Natural killer cell treated with Interleukin-12 subunit alpha and Interleukin-12 subunit beta and Interleukin-15 and Interleukin-18, amount 100 ng/mL, for 72 hours (primary cell): ENCODE measurements around the gene IGSF3. TPM values are rescaled to one million over a fixed set of nuclear protein-coding genes. Genes with fewer than 3 reads are reported as not detected.
"Not testable (repeated sequence)": the region's sequence is repeated elsewhere in the genome, so short reads cannot be mapped to it uniquely, and the experiment has no call there.

Experiments
- ATAC-seq, 2 donors: fragments of 150-1000 bp; cut with Tn5 transposase in 1 of 2; sonication (Bioruptor Pico), chemical (Tn5 transposase) in 1 of 2; 2 replicates each; pipeline ENCODE4 v1.10.0; 2021
- DNase-seq: peaks from one replicate; pipeline ENCODE4 v3.0.0; 2022; ENCODE audit warnings: low spot score
- H3K27ac Mint-ChIP-seq, 2 donors: 1 replicate in 1 of 2; 2 replicates in 1 of 2; pipeline ENCODE4 v1.8.0; 2022; ENCODE audit warnings: mixed read lengths in 2 of 2, mild to moderate bottlenecking in 1 of 2, moderate library complexity in 1 of 2
- H3K27me3 Mint-ChIP-seq, 2 donors: 1 replicate in 1 of 2; 2 replicates in 1 of 2; pipeline ENCODE4 v1.8.0; 2022; ENCODE audit warnings: mixed read lengths in 2 of 2
- H3K36me3 Mint-ChIP-seq: one replicate; pipeline ENCODE4 v1.8.0; 2022; ENCODE audit warnings: mixed read lengths
- H3K4me1 Mint-ChIP-seq, 2 donors: 1 replicate in 1 of 2; 2 replicates in 1 of 2; pipeline ENCODE4 v1.8.0; 2022; ENCODE audit warnings: low read depth in 2 of 2, mixed read lengths in 2 of 2, mild to moderate bottlenecking in 1 of 2
- H3K4me3 Mint-ChIP-seq: one replicate; pipeline ENCODE4 v1.8.0; 2022; ENCODE audit warnings: mixed read lengths
- H3K9me3 Mint-ChIP-seq: 2 replicates; pipeline ENCODE4 v1.8.0; 2022; ENCODE audit warnings: mixed read lengths
- total RNA-seq, 2 donors: library from RNA; stranded (reverse); gene quantifications; one replicate each; pipeline ENCODE4 v1.2.3, GENCODE V29; 2022

Gene IGSF3
- total RNA-seq, 2 donors from 2014 or later, result 0.24 to 0.36 TPM

- DNase-seq, result no peak
- Mint-ChIP-seq H3K4me1 (no peaks in the 10 kb centered on the region), H3K27me3 (peaks cover 30 to 55% of the 10 kb centered on the region in 2 donors)
Measured at GRCh38 chr1:116664366-116664977, 3.1 kb downstream of the IGSF3 start.

GRCh38 chr1:116663821-116664220 is 3.7 kb downstream of the IGSF3 start:
- Mint-ChIP-seq H3K27ac (no peak overlapping the region), H3K9me3 (no peaks in the 10 kb centered on the region), H3K4me1 (no peaks in the 10 kb centered on the region), H3K4me3 (no peak overlapping the region), H3K27me3 (peaks cover 30 to 52% of the 10 kb centered on the region in 2 donors), H3K36me3 (no peaks in the 10 kb centered on the region)
- DNase-seq (no peak), ATAC-seq (no peak)

More at GRCh38 chr1:116664366-116664977, 3.1 kb downstream of the IGSF3 start:
- Mint-ChIP-seq H3K27ac (no peak overlapping the region), H3K4me3 (no peak overlapping the region), H3K9me3 (no peaks in the 10 kb centered on the region), H3K36me3 (no peaks in the 10 kb centered on the region)
- ATAC-seq, result no peak

- peaks cover 30 to 44% of the 10 kb centered on the region in 2 donors for H3K27me3 Mint-ChIP-seq
- H3K27ac Mint-ChIP-seq, result no peak overlapping the region
- no peak overlapping the region for H3K4me3 Mint-ChIP-seq
- no peaks in the 10 kb centered on the region for H3K4me1 Mint-ChIP-seq
- H3K36me3 Mint-ChIP-seq, result no peaks in the 10 kb centered on the region
- H3K9me3 Mint-ChIP-seq, result no peaks in the 10 kb centered on the region
- DNase-seq (no peak), ATAC-seq (no peak)
Measured at GRCh38 chr1:116661633-116662032, 5.9 kb downstream of the IGSF3 start.

GRCh38 chr1:116658645-116659044 is 8.9 kb downstream of the IGSF3 start:
- ATAC-seq, H3K27ac Mint-ChIP-seq, H3K4me3 Mint-ChIP-seq, H3K4me1 Mint-ChIP-seq, DNase-seq, H3K36me3 Mint-ChIP-seq, H3K9me3 Mint-ChIP-seq: not testable (repeated sequence)
- H3K27me3 Mint-ChIP-seq, result peaks cover 17 to 27% of the 10 kb centered on the region in 2 donors

GRCh38 chr1:116657836-116658235 is 9.7 kb downstream of the IGSF3 start:
- DNase-seq, H3K9me3 Mint-ChIP-seq, H3K27ac Mint-ChIP-seq, ATAC-seq, H3K4me1 Mint-ChIP-seq, H3K36me3 Mint-ChIP-seq, H3K4me3 Mint-ChIP-seq: not testable (repeated sequence)
- H3K27me3 Mint-ChIP-seq, result peaks cover 19 to 24% of the 10 kb centered on the region in 2 donors

- ATAC-seq (no peak), DNase-seq (no peak)
- Mint-ChIP-seq H3K4me3 (no peak overlapping the region), H3K27me3 (peaks cover 28 to 40% of the 10 kb centered on the region in 2 donors), H3K27ac (no peak overlapping the region), H3K36me3 (no peaks in the 10 kb centered on the region), H3K9me3 (no peaks in the 10 kb centered on the region), H3K4me1 (no peaks in the 10 kb centered on the region)
Measured at GRCh38 chr1:116654351-116654750, 13.2 kb downstream of the IGSF3 start.

- H3K27ac Mint-ChIP-seq, H3K36me3 Mint-ChIP-seq, DNase-seq, H3K4me3 Mint-ChIP-seq, ATAC-seq, H3K9me3 Mint-ChIP-seq, H3K4me1 Mint-ChIP-seq: not testable (repeated sequence)
- H3K27me3 Mint-ChIP-seq, result peaks cover 31 to 47% of the 10 kb centered on the region in 2 donors
Measured at GRCh38 chr1:116652598-116652997, 14.9 kb downstream of the IGSF3 start.

GRCh38 chr1:116650781-116651180 is 16.8 kb downstream of the IGSF3 start:
- H3K36me3 Mint-ChIP-seq, DNase-seq: not testable (repeated sequence)

GRCh38 chr1:116649041-116649440 is 18.5 kb downstream of the IGSF3 start:
- not testable (repeated sequence) for ATAC-seq, H3K4me3 Mint-ChIP-seq, H3K36me3 Mint-ChIP-seq, H3K27ac Mint-ChIP-seq, DNase-seq, H3K4me1 Mint-ChIP-seq, H3K9me3 Mint-ChIP-seq
- peaks cover 28 to 50% of the 10 kb centered on the region in 2 donors for H3K27me3 Mint-ChIP-seq

More at GRCh38 chr1:116650781-116651180, 16.8 kb downstream of the IGSF3 start:
- not testable (repeated sequence) for H3K4me3 Mint-ChIP-seq, H3K27ac Mint-ChIP-seq, H3K4me1 Mint-ChIP-seq, ATAC-seq, H3K9me3 Mint-ChIP-seq
- H3K27me3 Mint-ChIP-seq, result peaks cover 31 to 57% of the 10 kb centered on the region in 2 donors

GRCh38 chr1:116648325-116648724 is 19.2 kb downstream of the IGSF3 start:
- not testable (repeated sequence) for H3K4me1 Mint-ChIP-seq, H3K4me3 Mint-ChIP-seq, DNase-seq, ATAC-seq, H3K36me3 Mint-ChIP-seq, H3K27ac Mint-ChIP-seq, H3K9me3 Mint-ChIP-seq
- peaks cover 26 to 50% of the 10 kb centered on the region in 2 donors for H3K27me3 Mint-ChIP-seq

- H3K27me3 Mint-ChIP-seq, result peaks cover 21 to 42% of the 10 kb centered on the region in 2 donors
- H3K36me3 Mint-ChIP-seq, DNase-seq, H3K4me3 Mint-ChIP-seq, H3K27ac Mint-ChIP-seq, H3K9me3 Mint-ChIP-seq, H3K4me1 Mint-ChIP-seq, ATAC-seq: not testable (repeated sequence)
Measured at GRCh38 chr1:116647186-116647585, 20.3 kb downstream of the IGSF3 start.

GRCh38 chr1:116646673-116647170 is 20.8 kb downstream of the IGSF3 start:
- peaks cover 21 to 40% of the 10 kb centered on the region in 2 donors for H3K27me3 Mint-ChIP-seq
- H3K4me3 Mint-ChIP-seq, H3K36me3 Mint-ChIP-seq, DNase-seq, ATAC-seq, H3K4me1 Mint-ChIP-seq, H3K9me3 Mint-ChIP-seq, H3K27ac Mint-ChIP-seq: not testable (repeated sequence)

- ATAC-seq, DNase-seq: not testable (repeated sequence)
Measured at GRCh38 chr1:116645802-116646672, 21.5 kb downstream of the IGSF3 start.

GRCh38 chr1:116644993-116645392 is 22.5 kb downstream of the IGSF3 start:
- not testable (repeated sequence) for H3K36me3 Mint-ChIP-seq, H3K4me3 Mint-ChIP-seq, ATAC-seq, H3K4me1 Mint-ChIP-seq, H3K27ac Mint-ChIP-seq, H3K9me3 Mint-ChIP-seq, DNase-seq
- peaks cover 23 to 47% of the 10 kb centered on the region in 2 donors for H3K27me3 Mint-ChIP-seq

More at GRCh38 chr1:116645802-116646672, 21.5 kb downstream of the IGSF3 start:
- H3K9me3 Mint-ChIP-seq, H3K27ac Mint-ChIP-seq, H3K4me1 Mint-ChIP-seq, H3K4me3 Mint-ChIP-seq, H3K36me3 Mint-ChIP-seq: not testable (repeated sequence)
- peaks cover 23 to 47% of the 10 kb centered on the region in 2 donors for H3K27me3 Mint-ChIP-seq
